MCF 10A (cell line): ENCODE data around the gene HEXIM1. TPM values are rescaled to one million over a fixed set of nuclear protein-coding genes. Genes with fewer than 3 reads are reported as not detected.
A peak's percentile ranks its signal among the peaks of the same experiment; 100 is the strongest.

ENCODE experiments used
- BruUV-seq: library from RNA; stranded (reverse); fragments of 400-500 nt; replicated peaks from 2 replicates; lab custom pipeline; 2021; lab: Mats Ljungman, UMichigan
- CTCF ChIA-PET: fragments of 300-600 bp; sonication (Branson Sonifier 250); formaldehyde crosslinking; extraction: SDS; loops from one replicate; lab custom pipeline; 2021; ENCODE audit warnings: antibody characterized with exemption, inconsistent platforms; lab: Yijun Ruan, JAX
- POLR2A ChIA-PET: fragments of 300-600, 350-650 bp; sonication (Branson Sonifier 250); formaldehyde crosslinking; extraction: SDS; loops from one replicate; lab custom pipeline; 2020; ENCODE audit warnings: antibody characterized with exemption, inconsistent platforms; lab: Yijun Ruan, JAX
- DNase-seq: peaks from one replicate; pipeline ENCODE4 v3.0.0-alpha.2; 2018; ENCODE audit not compliant: unreplicated experiment
- H3K27ac Mint-ChIP-seq: one replicate; pipeline ENCODE4 v1.8.0; 2022; ENCODE audit warnings: mild to moderate bottlenecking, low read depth, mixed read lengths; ENCODE audit not compliant: unreplicated experiment
- H3K27me3 Mint-ChIP-seq: one replicate; pipeline ENCODE4 v1.8.0; 2022; ENCODE audit warnings: mixed read lengths; ENCODE audit not compliant: insufficient read depth, unreplicated experiment
- H3K36me3 Mint-ChIP-seq: one replicate; pipeline ENCODE4 v1.8.0; 2022; ENCODE audit warnings: mild to moderate bottlenecking, moderate library complexity, mixed read lengths; ENCODE audit not compliant: insufficient read depth, unreplicated experiment
- H3K4me1 Mint-ChIP-seq: one replicate; pipeline ENCODE4 v1.8.0; 2022; ENCODE audit warnings: mixed read lengths; ENCODE audit not compliant: insufficient read depth, unreplicated experiment
- H3K4me3 Mint-ChIP-seq: one replicate; pipeline ENCODE4 v1.8.0; 2022; ENCODE audit warnings: mild to moderate bottlenecking, moderate library complexity, mixed read lengths; ENCODE audit not compliant: unreplicated experiment
- H3K9me3 Mint-ChIP-seq: one replicate; pipeline ENCODE4 v1.8.0; 2022; ENCODE audit warnings: mixed read lengths; ENCODE audit not compliant: unreplicated experiment
- CTCF ChIP-seq: fragments of 200-600 bp; IDR thresholded peaks from one replicate; pipeline ENCODE4 v1.8.0; 2022; ENCODE audit warnings: antibody characterized with exemption, mild to moderate bottlenecking; ENCODE audit not compliant: unreplicated experiment
- intact Hi-C: fragments of 100-400 bp; cut with micrococcal nuclease; formaldehyde crosslinking; loops from 2 replicates; pipeline ENCODE4 v1.14.1; 2022
- total RNA-seq: library from RNA; stranded (reverse); gene quantifications from 2 replicates; pipeline ENCODE4 v1.2.3, GENCODE V29; 2022

Gene HEXIM1
- total RNA-seq, 1 experiment from 2014 or later = 26.7 TPM

- ChIA-PET POLR2A (interaction anchor here (0.6 to 12.7 kb wide), 14 partner anchors 8 to 960 kb away, joined by 3 to 1083 read pairs (median 4); partner anchors contain the start of genes ACBD4, FMNL1, HEXIM2 and MAP3K14), CTCF (interaction anchor here (0.6 to 7.5 kb wide), 3 partner anchors 11 to 52 kb away, joined by 3 to 108 read pairs (median 5); partner anchors contain the start of gene ACBD4)
- no TSS peak for BruUV-seq
- DNase-seq = peak; percentile 29
- Mint-ChIP-seq H3K4me1 (peaks cover 23% of the 10 kb centered on the region), H3K4me3 (peak overlapping the region; percentile 97), H3K9me3 (no peaks in the 10 kb centered on the region), H3K27me3 (no peaks in the 10 kb centered on the region), H3K36me3 (peaks cover 49% of the 10 kb centered on the region), H3K27ac (peak overlapping the region; percentile 100)
- no peak for TF ChIP-seq CTCF
- intact Hi-C loops = loop anchor here (5.0 kb wide), 1 partner anchor 170 kb away; the partner anchor contains the start of gene MAP3K14
These were observed 1.2 kb upstream of the HEXIM1 start for GRCh38 chr17:45146890-45147580.

DNA sequence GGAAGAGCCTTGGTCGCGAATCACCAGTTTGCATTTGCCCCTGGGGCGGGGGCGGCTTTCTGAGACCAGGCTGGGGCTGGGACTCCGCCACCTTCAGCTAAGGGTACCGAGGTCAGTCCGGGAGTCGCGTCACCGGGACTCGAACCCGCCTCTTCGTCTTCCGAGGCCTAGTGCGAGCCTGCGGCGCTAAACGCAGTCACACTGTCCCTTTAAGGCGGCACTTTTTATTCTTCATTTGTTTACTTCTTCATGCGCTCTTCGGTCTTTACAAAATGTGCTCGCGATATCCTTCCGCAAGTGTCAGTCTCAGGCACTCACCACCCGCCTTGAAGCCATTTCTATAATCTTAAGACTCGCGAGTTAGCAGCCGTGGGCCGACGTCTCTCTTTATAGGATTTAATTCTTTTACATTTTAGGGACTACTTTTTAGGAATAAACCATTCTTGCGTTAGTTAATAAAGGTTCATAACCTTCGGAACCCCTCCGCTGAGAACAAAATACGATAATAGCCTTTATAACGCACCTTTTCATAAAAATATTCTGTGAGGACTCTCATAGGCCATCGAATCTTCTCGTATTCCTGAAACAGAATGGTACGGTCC, 593 bp upstream of the HEXIM1 start:
- intact Hi-C loops = loop anchor here (1.0 to 5.0 kb wide), 3 partner anchors 14 to 170 kb away; partner anchors contain the start of genes HEXIM2 and MAP3K14
- Mint-ChIP-seq H3K36me3 (peaks cover 50% of the 10 kb centered on the region), H3K27ac (peak overlapping the region; percentile 100), H3K4me1 (peaks cover 23% of the 10 kb centered on the region), H3K9me3 (no peaks in the 10 kb centered on the region), H3K27me3 (no peaks in the 10 kb centered on the region), H3K4me3 (peak overlapping the region; percentile 97)
- POLR2A ChIA-PET = interaction anchor here (0.6 to 12.7 kb wide), 33 partner anchors 8 to 961 kb away, joined by 3 to 1083 read pairs (median 5); partner anchors contain the start of genes ACBD4, DCAKD, EFTUD2 and FMNL1
- TF ChIP-seq CTCF = no peak
- TSS peak; percentile 67 for BruUV-seq
- peak; percentile 90 for DNase-seq
- CTCF ChIA-PET = interaction anchor here (0.6 to 7.5 kb wide), 11 partner anchors 11 to 245 kb away, joined by 3 to 200 read pairs (median 6); partner anchors contain the start of genes ACBD4 and HEXIM2

DNA sequence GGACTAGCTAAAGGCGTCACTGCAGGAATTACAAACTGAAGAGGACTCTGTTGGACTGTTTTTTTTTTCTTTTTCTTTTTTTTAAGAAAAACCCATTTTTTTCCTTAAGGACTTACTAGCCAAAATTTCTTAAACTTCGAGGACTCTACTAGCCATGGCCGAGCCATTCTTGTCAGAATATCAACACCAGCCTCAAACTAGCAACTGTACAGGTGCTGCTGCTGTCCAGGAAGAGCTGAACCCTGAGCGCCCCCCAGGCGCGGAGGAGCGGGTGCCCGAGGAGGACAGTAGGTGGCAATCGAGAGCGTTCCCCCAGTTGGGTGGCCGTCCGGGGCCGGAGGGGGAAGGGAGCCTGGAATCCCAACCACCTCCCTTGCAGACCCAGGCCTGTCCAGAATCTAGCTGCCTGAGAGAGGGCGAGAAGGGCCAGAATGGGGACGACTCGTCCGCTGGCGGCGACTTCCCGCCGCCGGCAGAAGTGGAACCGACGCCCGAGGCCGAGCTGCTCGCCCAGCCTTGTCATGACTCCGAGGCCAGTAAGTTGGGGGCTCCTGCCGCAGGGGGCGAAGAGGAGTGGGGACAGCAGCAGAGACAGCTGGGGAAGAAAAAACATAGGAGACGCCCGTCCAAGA, 878 bp downstream of the HEXIM1 start:
- Mint-ChIP-seq H3K9me3 (no peaks in the 10 kb centered on the region), H3K27ac (peak overlapping the region; percentile 100), H3K36me3 (peaks cover 50% of the 10 kb centered on the region), H3K4me3 (peak overlapping the region; percentile 97), H3K4me1 (peaks cover 23% of the 10 kb centered on the region), H3K27me3 (no peaks in the 10 kb centered on the region)
- CTCF ChIA-PET = interaction anchor here (0.6 to 7.5 kb wide), 36 partner anchors 8 to 926 kb away, joined by 3 to 200 read pairs (median 4); partner anchors contain the start of genes ACBD4, HEXIM2 and PLCD3
- BruUV-seq = no TSS peak
- POLR2A ChIA-PET = interaction anchor here (0.6 to 12.7 kb wide), 47 partner anchors 8 to 744 kb away, joined by 3 to 1083 read pairs (median 5); partner anchors contain the start of genes ACBD4, DCAKD, EFTUD2 and FMNL1
- peak; percentile 88 for DNase-seq
- TF ChIP-seq CTCF = peak; percentile 86
- intact Hi-C loops = loop anchor here (1.0 to 5.0 kb wide), 3 partner anchors 14 to 168 kb away; partner anchors contain the start of genes ACBD4 and MAP3K14
